Measurements from ENCODE around the gene INPPL1.

INPPL1 gene

GRCh38 chr11:72229336-72229924 lies 4.9 kb downstream of the INPPL1 start:
- no peak for DNase-seq (ENCODE audit: low read depth, low spot score)
- no peak for TF ChIP-seq EZH2 (IDR thresholded peaks at IDR 0.05)
- no peak for TF ChIP-seq FOXP2 (optimal IDR thresholded peaks at IDR 0.05; ENCODE audit: control extremely low read depth, extremely low read length, insufficient read depth)
- no peak for TF ChIP-seq POLR2AphosphoS5 (IDR thresholded peaks at IDR 0.05; ENCODE audit: borderline replicate concordance, low read depth, low read length)
- H3K4me3 ChIP-seq, result no peak overlapping the region
- H3K27ac ChIP-seq, result no peak overlapping the region
- peaks cover 45% of the 10 kb centered on the region; the same call in 1 of the 2 replicates for H3K36me3 ChIP-seq (ENCODE audit: insufficient read depth, low read length)
- no peak overlapping the region for H3K9ac ChIP-seq (ENCODE audit: insufficient read length)
- H3K9me3 ChIP-seq (ENCODE audit: low read depth, low read length), result no peaks in the 10 kb centered on the region

- DNase-seq (ENCODE audit: low read depth, low spot score), result no peak
- Histone ChIP-seq H3K4me3 (no peak overlapping the region), H3K9me3 (ENCODE audit: low read depth, low read length) (no peaks in the 10 kb centered on the region), H3K27ac (no peak overlapping the region), H3K9ac (ENCODE audit: insufficient read length) (no peak overlapping the region), H3K36me3 (ENCODE audit: insufficient read depth, low read length) (peaks cover 47% of the 10 kb centered on the region; the same call in 1 of the 2 replicates)
- TF ChIP-seq EZH2 (IDR thresholded peaks at IDR 0.05) (no peak), FOXP2 (optimal IDR thresholded peaks at IDR 0.05; ENCODE audit: control extremely low read depth, extremely low read length, insufficient read depth) (no peak), POLR2AphosphoS5 (IDR thresholded peaks at IDR 0.05; ENCODE audit: borderline replicate concordance, low read depth, low read length) (no peak)
Measured at GRCh38 chr11:72229925-72230763, 5.6 kb downstream of the INPPL1 start.

GRCh38 chr11:72230764-72231365 lies 6.3 kb downstream of the INPPL1 start:
- H3K36me3 ChIP-seq (ENCODE audit: insufficient read depth, low read length), result peaks cover 49% of the 10 kb centered on the region; the same call in 1 of the 2 replicates
- H3K4me3 ChIP-seq, result no peak overlapping the region

GRCh38 chr11:72231396-72232259 lies 7.1 kb downstream of the INPPL1 start:
- Histone ChIP-seq H3K4me3 (no peak overlapping the region), H3K9me3 (ENCODE audit: low read depth, low read length) (no peaks in the 10 kb centered on the region), H3K9ac (ENCODE audit: insufficient read length) (no peak overlapping the region), H3K27ac (no peak overlapping the region), H3K36me3 (ENCODE audit: insufficient read depth, low read length) (peaks cover 51% of the 10 kb centered on the region; the same call in 1 of the 2 replicates)
- TF ChIP-seq POLR2AphosphoS5 (IDR thresholded peaks at IDR 0.05; ENCODE audit: borderline replicate concordance, low read depth, low read length) (no peak), FOXP2 (optimal IDR thresholded peaks at IDR 0.05; ENCODE audit: control extremely low read depth, extremely low read length, insufficient read depth) (no peak), EZH2 (IDR thresholded peaks at IDR 0.05) (no peak)
- DNase-seq (ENCODE audit: low read depth, low spot score), result no peak

More at GRCh38 chr11:72230764-72231365, 6.3 kb downstream of the INPPL1 start:
- Histone ChIP-seq H3K9me3 (ENCODE audit: low read depth, low read length) (no peaks in the 10 kb centered on the region), H3K9ac (ENCODE audit: insufficient read length) (no peak overlapping the region), H3K27ac (no peak overlapping the region)
- TF ChIP-seq FOXP2 (optimal IDR thresholded peaks at IDR 0.05; ENCODE audit: control extremely low read depth, extremely low read length, insufficient read depth) (no peak), EZH2 (IDR thresholded peaks at IDR 0.05) (no peak), POLR2AphosphoS5 (IDR thresholded peaks at IDR 0.05; ENCODE audit: borderline replicate concordance, low read depth, low read length) (no peak)
- no peak for DNase-seq (ENCODE audit: low read depth, low spot score)

DNA sequence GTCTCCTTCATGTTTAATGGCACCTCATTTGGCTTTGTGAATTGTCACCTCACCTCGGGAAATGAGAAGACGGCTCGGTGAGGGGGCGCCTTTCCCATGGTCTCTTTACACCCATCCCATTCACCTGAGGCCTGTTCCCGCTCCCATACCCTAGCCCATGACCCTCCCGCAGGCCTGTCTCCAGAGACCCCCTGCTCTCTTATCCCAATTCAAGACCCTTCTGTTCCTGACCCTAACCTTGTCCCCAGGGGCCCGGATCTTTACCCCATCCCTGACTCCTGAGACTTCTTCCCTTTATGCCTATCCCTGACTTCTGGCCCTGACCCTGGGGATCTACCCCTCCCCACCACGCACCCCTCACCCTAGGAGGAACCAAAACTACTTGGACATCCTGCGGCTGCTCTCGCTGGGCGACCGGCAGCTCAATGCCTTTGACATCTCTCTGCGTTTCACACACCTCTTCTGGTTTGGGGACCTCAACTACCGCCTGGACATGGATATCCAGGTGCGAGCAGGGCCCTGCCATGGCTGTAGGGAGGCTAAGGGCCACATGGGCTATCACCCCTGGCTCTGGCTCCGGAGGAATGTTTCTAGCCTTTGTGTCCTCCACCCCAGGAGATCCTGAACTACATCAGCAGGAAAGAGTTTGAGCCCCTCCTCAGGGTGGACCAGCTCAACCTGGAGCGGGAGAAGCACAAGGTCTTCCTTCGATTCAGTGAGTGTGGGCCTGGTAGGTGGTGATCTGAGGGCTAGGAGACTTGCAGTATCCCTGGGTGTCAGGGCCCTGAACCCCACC lies 7.9 kb downstream of the INPPL1 start:
- TF ChIP-seq EZH2 (IDR thresholded peaks at IDR 0.05) (no peak), FOXP2 (optimal IDR thresholded peaks at IDR 0.05; ENCODE audit: control extremely low read depth, extremely low read length, insufficient read depth) (no peak), POLR2AphosphoS5 (IDR thresholded peaks at IDR 0.05; ENCODE audit: borderline replicate concordance, low read depth, low read length) (no peak)
- Histone ChIP-seq H3K36me3 (ENCODE audit: insufficient read depth, low read length) (peaks cover 59% of the 10 kb centered on the region; the same call in 1 of the 2 replicates), H3K4me3 (no peak overlapping the region), H3K9ac (ENCODE audit: insufficient read length) (no peak overlapping the region), H3K9me3 (ENCODE audit: low read depth, low read length) (no peaks in the 10 kb centered on the region), H3K27ac (no peak overlapping the region)
- DNase-seq (ENCODE audit: low read depth, low spot score), result no peak

- H3K4me3 ChIP-seq, result no peak overlapping the region
- TF ChIP-seq POLR2AphosphoS5 (IDR thresholded peaks at IDR 0.05; ENCODE audit: borderline replicate concordance, low read depth, low read length) (no peak), EZH2 (IDR thresholded peaks at IDR 0.05) (no peak), FOXP2 (optimal IDR thresholded peaks at IDR 0.05; ENCODE audit: control extremely low read depth, extremely low read length, insufficient read depth) (no peak)
- peaks cover 63% of the 10 kb centered on the region; the same call in 1 of the 2 replicates for H3K36me3 ChIP-seq (ENCODE audit: insufficient read depth, low read length)
- H3K9ac ChIP-seq (ENCODE audit: insufficient read length), result no peak overlapping the region
- no peak for DNase-seq (ENCODE audit: low read depth, low spot score)
- no peak overlapping the region for H3K27ac ChIP-seq
- H3K9me3 ChIP-seq (ENCODE audit: low read depth, low read length), result no peaks in the 10 kb centered on the region
Measured at GRCh38 chr11:72233056-72233772, 8.6 kb downstream of the INPPL1 start.

All from SK-N-MC (cell line).